OCI-LY3 (cell line): ENCODE measurements around the gene CNN2.

ENCODE experiments used
- H2AFZ ChIP-seq: fragments of 200-600, 300-600 bp; shearing (Covaris generic); 2 replicates; pipeline ENCODE4 v1.6.0; 2014; ENCODE audit warnings: antibody characterized with exemption, low read depth, low read length
- H3K27ac ChIP-seq: fragments of 200-600, 300-600 bp; sonication (generic); 2 replicates; pipeline ENCODE4 v1.5.1; 2014; ENCODE audit warnings: mild to moderate bottlenecking, low read length, moderate library complexity, mixed read lengths
- H3K27me3 ChIP-seq: fragments of 200-600, 300-600 bp; sonication (generic); 2 replicates; pipeline ENCODE4 v1.6.1; 2014; ENCODE audit warnings: low read depth, low read length, mixed read lengths
- H3K36me3 ChIP-seq: fragments of 200-600, 300-600 bp; sonication (generic); replicated peaks from 2 replicates; pipeline ENCODE3; 2014; ENCODE audit warnings: low read depth, low read length, mixed read lengths
- H3K4me1 ChIP-seq: fragments of 300-600, 200-600 bp; sonication (generic); 2 replicates; pipeline ENCODE4 v1.6.1; 2014; ENCODE audit warnings: low read length, mixed read lengths
- H3K4me2 ChIP-seq: fragments of 200-600, 300-600 bp; sonication (generic); 2 replicates; pipeline ENCODE4 v1.6.1; 2014; ENCODE audit warnings: low read length, mixed read lengths
- H3K4me3 ChIP-seq: fragments of 300-600, 200-600 bp; sonication (generic); 2 replicates; pipeline ENCODE4 v1.5.1; 2014; ENCODE audit warnings: antibody characterized with exemption, mild to moderate bottlenecking, low read length, moderate library complexity
- H3K79me2 ChIP-seq: fragments of 300-600, 200-600 bp; shearing (Covaris generic); 2 replicates; pipeline ENCODE4 v1.6.1; 2014; ENCODE audit warnings: mild to moderate bottlenecking, low read length, mixed read lengths
- H3K9ac ChIP-seq: fragments of 300-600, 200-600 bp; shearing (Covaris generic); 2 replicates; pipeline ENCODE4 v1.6.0; 2014; ENCODE audit warnings: mild to moderate bottlenecking, low read length, moderate library complexity
- H3K9me3 ChIP-seq: fragments of 200-600, 300-600 bp; shearing (Covaris generic); 2 replicates; pipeline ENCODE4 v1.6.1; 2014; ENCODE audit warnings: low read length, mixed read lengths; ENCODE audit not compliant: insufficient read depth
- H4K20me1 ChIP-seq: fragments of 200-600, 300-600 bp; sonication (generic); 2 replicates; pipeline ENCODE4 v1.6.1; 2016; ENCODE audit warnings: low read length, mixed read lengths; ENCODE audit not compliant: insufficient read depth
- CTCF ChIP-seq: fragments of 200-600, 300-600 bp; sonication (generic); IDR thresholded peaks from 2 replicates; pipeline ENCODE4 v1.5.1; 2014; ENCODE audit warnings: antibody characterized with exemption, low read length, low read depth
- EZH2phosphoT487 ChIP-seq: fragments of 200-600 bp; shearing (Covaris generic); IDR thresholded peaks from 2 replicates; pipeline ENCODE4 v1.6.1; 2018; ENCODE audit warnings: antibody characterized with exemption, mixed run types, low read depth

The CNN2 gene

GRCh38 chr19:1042689-1043511, 16.5 kb downstream of the CNN2 start:
- Histone ChIP-seq H3K4me2 (no peak overlapping the region), H3K9me3 (no peaks in the 10 kb centered on the region), H4K20me1 (peaks cover 5% of the 10 kb centered on the region; the same call in 1 of the 2 replicates), H3K4me1 (peaks cover 23% of the 10 kb centered on the region), H3K9ac (no peak overlapping the region), H2AFZ (no peak overlapping the region), H3K79me2 (peaks cover 11% of the 10 kb centered on the region; the same call in 1 of the 2 replicates), H3K4me3 (no peak overlapping the region), H3K27me3 (no peaks in the 10 kb centered on the region), H3K36me3 (peaks cover 34% of the 10 kb centered on the region), H3K27ac (no peak overlapping the region)
- TF ChIP-seq EZH2phosphoT487 = no peak
- TF ChIP-seq CTCF = no peak

- Histone ChIP-seq H4K20me1 (peaks cover 5% of the 10 kb centered on the region; the same call in 1 of the 2 replicates), H3K9me3 (no peaks in the 10 kb centered on the region), H3K79me2 (peaks cover 10% of the 10 kb centered on the region; the same call in 1 of the 2 replicates), H3K4me1 (peaks cover 5% of the 10 kb centered on the region), H3K4me2 (no peak overlapping the region), H3K36me3 (peaks cover 33% of the 10 kb centered on the region), H3K27ac (no peak overlapping the region), H3K27me3 (no peaks in the 10 kb centered on the region), H3K4me3 (no peak overlapping the region), H3K9ac (no peak overlapping the region), H2AFZ (no peak overlapping the region)
- no peak for TF ChIP-seq CTCF
- TF ChIP-seq EZH2phosphoT487 = no peak
Observed at GRCh38 chr19:1045247-1045603, 18.8 kb downstream of the CNN2 start.

- Histone ChIP-seq H3K27ac (no peak overlapping the region), H3K27me3 (no peaks in the 10 kb centered on the region), H3K9me3 (no peaks in the 10 kb centered on the region), H3K79me2 (peaks cover 3% of the 10 kb centered on the region; the same call in 1 of the 2 replicates), H2AFZ (no peak overlapping the region), H3K36me3 (peaks cover 33% of the 10 kb centered on the region), H4K20me1 (peaks cover 3% of the 10 kb centered on the region; the same call in 1 of the 2 replicates), H3K4me1 (peaks cover 4% of the 10 kb centered on the region), H3K9ac (no peak overlapping the region), H3K4me3 (no peak overlapping the region), H3K4me2 (no peak overlapping the region)
- TF ChIP-seq EZH2phosphoT487 (no peak), CTCF (no peak)
Observed at GRCh38 chr19:1046117-1046626, 19.8 kb downstream of the CNN2 start.

GRCh38 chr19:1046836-1047695, 20.7 kb downstream of the CNN2 start:
- Histone ChIP-seq H3K36me3 (peaks cover 37% of the 10 kb centered on the region), H3K4me3 (no peak overlapping the region), H3K27me3 (no peaks in the 10 kb centered on the region), H3K27ac (no peak overlapping the region), H3K9me3 (no peaks in the 10 kb centered on the region), H3K4me1 (no peaks in the 10 kb centered on the region), H3K9ac (no peak overlapping the region), H3K4me2 (no peak overlapping the region), H3K79me2 (no peaks in the 10 kb centered on the region), H2AFZ (no peak overlapping the region), H4K20me1 (no peaks in the 10 kb centered on the region)
- TF ChIP-seq EZH2phosphoT487 (no peak), CTCF (no peak)
